ENCODE results near the gene BOK.
"Not testable (repeated sequence)": the region's sequence is repeated elsewhere in the genome, so short reads cannot be mapped to it uniquely, and the experiment has no call there.

BOK gene

DNA sequence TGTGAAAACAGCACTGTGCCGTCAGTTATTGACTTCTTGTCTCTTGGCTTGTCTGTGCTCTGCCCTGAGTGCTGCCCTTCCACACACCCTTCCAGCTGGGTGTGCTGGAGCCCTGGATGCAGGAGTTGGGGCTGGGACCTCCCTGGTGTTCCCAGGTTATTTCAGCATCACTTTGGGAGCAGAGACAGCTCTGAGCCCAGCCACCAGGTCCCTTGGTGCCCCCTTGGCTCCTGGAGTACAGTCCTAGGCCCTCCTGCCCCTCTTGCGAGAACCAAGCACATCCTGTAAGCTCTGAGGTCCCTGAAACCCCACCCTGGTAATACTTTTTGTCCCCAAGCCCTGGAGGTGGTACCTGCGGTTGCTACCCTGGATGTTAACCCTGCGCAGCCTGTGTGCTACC lies 24.3 kb downstream of the BOK start:
- TF ChIP-seq, protein P1, sequence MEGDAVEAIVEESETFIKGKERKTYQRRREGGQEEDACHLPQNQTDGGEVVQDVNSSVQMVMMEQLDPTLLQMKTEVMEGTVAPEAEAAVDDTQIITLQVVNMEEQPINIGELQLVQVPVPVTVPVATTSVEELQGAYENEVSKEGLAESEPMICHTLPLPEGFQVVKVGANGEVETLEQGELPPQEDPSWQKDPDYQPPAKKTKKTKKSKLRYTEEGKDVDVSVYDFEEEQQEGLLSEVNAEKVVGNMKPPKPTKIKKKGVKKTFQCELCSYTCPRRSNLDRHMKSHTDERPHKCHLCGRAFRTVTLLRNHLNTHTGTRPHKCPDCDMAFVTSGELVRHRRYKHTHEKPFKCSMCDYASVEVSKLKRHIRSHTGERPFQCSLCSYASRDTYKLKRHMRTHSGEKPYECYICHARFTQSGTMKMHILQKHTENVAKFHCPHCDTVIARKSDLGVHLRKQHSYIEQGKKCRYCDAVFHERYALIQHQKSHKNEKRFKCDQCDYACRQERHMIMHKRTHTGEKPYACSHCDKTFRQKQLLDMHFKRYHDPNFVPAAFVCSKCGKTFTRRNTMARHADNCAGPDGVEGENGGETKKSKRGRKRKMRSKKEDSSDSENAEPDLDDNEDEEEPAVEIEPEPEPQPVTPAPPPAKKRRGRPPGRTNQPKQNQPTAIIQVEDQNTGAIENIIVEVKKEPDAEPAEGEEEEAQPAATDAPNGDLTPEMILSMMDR (IDR thresholded peaks at IDR 0.05; ENCODE audit: control insufficient read depth, insufficient read depth, low read depth, low read length, missing control alignments), result no peak
- no peak for DNase-seq (ENCODE audit: low read depth)
- H3K4me3 ChIP-seq (ENCODE audit: control insufficient read depth, low read depth, low read length), result no peak overlapping the region

DNA sequence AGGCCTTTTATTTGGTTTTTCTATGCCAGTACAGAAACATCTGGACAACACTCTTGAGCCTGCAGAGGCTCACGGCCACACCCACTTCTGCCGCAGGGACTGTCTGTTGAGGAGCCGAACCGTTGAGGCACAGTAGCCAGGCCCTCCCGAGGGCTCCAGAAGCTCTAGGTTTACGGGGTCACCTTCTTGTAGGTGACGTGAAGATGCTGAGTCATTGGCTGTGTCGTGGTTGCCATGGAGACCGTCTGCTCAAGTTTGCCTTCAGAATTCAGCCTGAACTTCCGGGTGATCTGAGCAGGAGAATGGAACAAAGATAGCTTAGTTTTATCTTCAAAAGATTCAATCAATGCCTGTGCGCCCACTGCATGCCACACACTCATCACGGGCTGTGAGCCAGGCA lies 25.9 kb downstream of the BOK start:
- DNase-seq (ENCODE audit: low read depth), result no peak
- TF ChIP-seq, protein P1 (IDR thresholded peaks at IDR 0.05; ENCODE audit: control insufficient read depth, insufficient read depth, low read depth, low read length, missing control alignments), result no peak
- H3K4me3 ChIP-seq (ENCODE audit: control insufficient read depth, low read depth, low read length), result no peak overlapping the region

DNA sequence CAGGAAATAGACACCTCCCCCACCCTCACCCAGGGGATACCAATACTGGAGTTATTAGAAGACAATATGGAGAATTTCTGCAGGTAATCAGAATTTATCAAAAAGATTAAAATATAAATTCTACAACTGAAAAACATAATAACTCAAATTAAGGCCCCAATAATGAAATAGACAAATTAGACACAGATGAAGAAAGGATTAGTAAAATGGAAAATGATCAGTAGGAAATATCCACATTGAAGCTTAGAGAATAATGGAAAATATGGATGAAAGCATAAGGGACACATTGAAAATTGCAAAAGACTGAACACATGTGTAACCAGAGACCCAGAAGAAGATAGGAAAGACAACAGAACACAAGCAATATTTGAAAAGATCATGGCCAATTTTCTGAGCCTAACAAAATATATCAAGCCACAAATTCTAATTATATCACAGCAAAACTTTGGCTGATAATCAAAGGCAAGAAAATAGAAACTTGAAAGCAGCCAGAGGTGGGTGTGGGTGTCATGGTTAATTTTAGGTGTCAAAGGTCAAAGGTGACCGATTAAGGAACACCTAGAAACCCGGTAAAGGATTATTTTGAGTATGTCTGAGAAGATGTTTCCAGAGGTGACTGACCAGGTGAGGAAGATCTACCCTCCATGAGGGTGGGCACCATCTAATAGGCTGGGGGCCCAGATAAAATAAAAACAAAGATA lies 28.2 kb downstream of the BOK start:
- TF ChIP-seq, protein P1 (IDR thresholded peaks at IDR 0.05; ENCODE audit: control insufficient read depth, insufficient read depth, low read depth, low read length, missing control alignments), result no peak

DNA sequence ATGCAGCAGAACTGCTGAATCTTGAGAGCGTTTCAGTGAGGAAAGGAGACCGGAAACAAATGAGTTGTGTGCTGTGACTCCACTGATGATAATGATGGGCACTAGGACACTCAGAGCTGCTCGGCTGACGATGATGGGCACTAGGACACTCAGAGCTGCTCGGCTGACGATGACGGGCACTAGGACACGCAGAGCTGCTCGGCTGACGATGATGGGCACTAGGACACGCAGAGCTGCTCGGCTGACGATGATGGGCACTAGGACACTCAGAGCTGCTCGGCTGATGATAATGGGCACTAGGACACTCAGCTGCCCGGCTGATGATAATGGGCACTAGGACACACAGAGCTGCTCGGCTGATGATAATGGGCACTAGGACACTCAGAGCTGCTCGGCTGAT lies 31.3 kb downstream of the BOK start:
- not testable (repeated sequence) for DNase-seq (ENCODE audit: low read depth); H3K4me3 ChIP-seq (ENCODE audit: control insufficient read depth, low read depth, low read length)

More for the DNA sequence above, 28.2 kb downstream of the BOK start:
- H3K4me3 ChIP-seq (ENCODE audit: control insufficient read depth, low read depth, low read length), result no peak overlapping the region
- DNase-seq (ENCODE audit: low read depth), result no peak

DNA sequence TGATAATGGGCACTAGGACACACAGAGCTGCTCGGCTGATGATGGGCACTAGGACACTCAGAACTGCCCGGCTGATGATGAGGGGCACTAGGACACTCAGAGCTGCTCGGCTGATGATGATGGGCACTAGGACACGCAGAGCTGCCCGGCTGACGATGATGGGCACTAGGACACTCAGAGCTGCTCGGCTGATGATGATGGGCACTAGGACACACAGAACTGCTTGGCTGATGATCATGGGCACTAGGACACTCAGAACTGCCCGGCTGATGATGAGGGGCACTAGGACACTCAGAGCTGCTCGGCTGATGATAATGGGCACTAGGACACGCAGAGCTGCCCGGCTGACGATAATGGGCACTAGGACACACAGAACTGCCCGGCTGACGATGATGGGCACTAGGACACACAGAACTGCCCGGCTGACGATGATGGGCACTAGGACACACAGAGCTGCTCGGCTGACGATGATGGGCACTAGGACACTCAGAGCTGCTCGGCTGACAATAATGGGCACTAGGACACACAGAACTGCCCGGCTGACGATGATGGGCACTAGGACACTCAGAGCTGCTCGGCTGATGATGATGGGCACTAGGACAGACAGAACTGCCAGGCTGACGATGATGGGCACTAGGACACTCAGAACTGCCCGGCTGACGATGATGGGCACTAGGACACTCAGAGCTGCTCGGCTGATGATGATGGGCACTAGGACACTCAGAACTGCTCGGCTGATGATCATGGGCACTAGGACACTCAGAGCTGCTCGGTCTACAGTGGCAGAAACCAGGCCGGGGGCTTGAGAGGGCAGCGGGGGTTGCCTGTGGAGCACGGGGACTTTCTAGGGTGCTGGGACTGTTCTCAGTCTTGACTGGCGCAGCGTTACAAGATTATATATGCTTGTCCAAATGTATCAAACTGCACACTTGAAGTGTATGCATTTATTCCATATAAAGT lies 32.2 kb downstream of the BOK start:
- DNase-seq (ENCODE audit: low read depth), result not testable (repeated sequence)

DNA sequence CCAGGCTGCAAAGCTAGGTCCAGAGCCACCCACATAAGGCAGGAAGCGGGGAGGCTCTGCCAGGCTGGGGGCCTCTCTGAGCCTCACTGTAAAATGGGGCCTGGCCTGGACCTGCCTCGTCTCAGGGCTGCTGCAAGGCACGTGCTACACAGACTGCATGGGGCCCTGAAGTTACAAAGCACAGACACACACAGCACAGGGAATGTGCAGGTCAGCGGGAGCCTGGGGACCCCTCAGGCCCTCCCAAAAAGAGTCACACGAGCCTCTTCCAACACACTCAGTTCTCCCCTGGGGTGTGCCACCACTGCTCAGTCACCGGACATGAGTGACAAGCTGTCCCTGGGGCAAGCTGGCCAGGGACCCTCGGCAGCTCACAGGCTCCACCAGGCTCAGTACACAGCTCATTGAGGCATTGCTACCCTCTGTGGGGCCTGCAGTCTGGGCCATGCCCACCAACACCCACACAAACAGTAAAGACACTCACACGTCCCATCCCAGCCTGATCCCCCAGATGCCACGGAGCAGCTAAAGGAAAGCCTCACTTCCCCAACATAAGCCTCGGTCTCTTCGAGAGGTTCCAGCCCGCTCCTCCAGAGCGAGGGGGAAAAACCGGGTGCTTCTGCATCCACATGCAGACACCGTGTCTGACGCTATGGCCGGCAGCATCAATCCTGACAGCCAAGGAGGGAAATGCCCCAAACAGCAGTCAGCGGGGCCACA lies 33.7 kb downstream of the BOK start:
- no peak for DNase-seq (ENCODE audit: low read depth)
- TF ChIP-seq, protein P1 (IDR thresholded peaks at IDR 0.05; ENCODE audit: control insufficient read depth, insufficient read depth, low read depth, low read length, missing control alignments), result no peak
- H3K4me3 ChIP-seq (ENCODE audit: control insufficient read depth, low read depth, low read length), result no peak overlapping the region

More for the DNA sequence above, 32.2 kb downstream of the BOK start:
- not testable (repeated sequence) for H3K4me3 ChIP-seq (ENCODE audit: control insufficient read depth, low read depth, low read length)

DNA sequence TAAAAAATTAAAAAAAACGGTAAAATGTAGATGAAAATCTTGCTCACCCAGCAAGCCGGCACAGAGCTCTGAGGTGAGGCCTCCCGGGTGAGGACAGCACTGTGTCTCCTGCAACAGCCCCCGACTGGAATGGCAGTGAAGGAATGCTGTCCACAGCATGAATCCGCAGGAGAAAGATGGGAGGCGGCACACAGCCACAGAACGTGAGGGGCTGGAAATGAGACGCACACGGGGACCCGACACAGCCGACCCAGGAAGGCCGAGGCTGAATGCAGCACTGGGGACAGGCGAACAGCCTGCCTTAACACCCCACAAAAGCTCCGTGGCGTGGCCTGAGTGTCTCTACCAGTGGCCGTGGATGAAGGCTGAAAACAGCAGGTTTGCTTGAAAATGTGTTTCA lies 34.7 kb downstream of the BOK start:
- H3K4me3 ChIP-seq (ENCODE audit: control insufficient read depth, low read depth, low read length), result no peak overlapping the region
- TF ChIP-seq, protein P1 (IDR thresholded peaks at IDR 0.05; ENCODE audit: control insufficient read depth, insufficient read depth, low read depth, low read length, missing control alignments), result no peak
- DNase-seq (ENCODE audit: low read depth), result no peak

All from AG09309 (cell line).